ENCODE results near the gene LILRA6.

DNA sequence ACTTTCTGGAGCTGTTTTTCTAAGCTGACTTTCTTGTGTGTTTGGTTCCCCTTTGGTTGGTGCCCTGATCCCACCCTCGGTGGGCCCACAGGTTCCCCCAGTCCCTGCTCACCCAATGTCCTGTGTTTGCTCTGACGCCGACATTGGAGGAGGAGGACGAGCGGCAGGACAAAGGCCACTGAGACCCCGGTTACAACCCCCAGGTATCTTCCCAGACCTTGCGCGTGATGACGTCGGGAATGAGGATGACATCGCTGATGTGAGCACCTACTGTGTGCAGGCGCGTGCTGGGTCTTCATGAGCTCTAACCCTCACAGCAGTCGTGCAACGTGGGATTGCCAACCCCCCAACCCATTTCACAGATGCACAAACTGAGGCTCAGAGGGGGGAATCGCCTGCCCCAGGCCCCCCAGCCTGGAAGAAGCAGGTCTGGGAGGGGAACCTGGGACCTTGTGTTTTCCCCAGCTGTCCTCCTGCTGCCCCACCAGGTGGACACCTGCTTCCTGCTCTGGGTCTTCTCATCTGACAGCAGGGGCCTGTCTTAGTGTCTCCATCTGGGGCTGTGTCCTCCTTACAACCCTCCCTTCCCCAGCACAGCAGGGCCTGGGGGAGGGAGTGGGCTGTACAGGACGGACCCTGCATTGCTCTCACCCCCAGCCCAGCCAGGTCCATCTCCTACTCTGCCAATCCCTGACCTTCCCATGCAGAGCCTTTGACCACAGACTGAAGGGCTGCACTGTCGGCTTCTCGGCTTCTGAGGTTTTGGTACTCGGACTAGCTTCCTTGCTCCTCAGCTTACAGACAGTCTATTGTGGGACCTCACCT, 4.7 kb upstream of the LILRA6 start:
- TF ChIP-seq, protein P1, sequence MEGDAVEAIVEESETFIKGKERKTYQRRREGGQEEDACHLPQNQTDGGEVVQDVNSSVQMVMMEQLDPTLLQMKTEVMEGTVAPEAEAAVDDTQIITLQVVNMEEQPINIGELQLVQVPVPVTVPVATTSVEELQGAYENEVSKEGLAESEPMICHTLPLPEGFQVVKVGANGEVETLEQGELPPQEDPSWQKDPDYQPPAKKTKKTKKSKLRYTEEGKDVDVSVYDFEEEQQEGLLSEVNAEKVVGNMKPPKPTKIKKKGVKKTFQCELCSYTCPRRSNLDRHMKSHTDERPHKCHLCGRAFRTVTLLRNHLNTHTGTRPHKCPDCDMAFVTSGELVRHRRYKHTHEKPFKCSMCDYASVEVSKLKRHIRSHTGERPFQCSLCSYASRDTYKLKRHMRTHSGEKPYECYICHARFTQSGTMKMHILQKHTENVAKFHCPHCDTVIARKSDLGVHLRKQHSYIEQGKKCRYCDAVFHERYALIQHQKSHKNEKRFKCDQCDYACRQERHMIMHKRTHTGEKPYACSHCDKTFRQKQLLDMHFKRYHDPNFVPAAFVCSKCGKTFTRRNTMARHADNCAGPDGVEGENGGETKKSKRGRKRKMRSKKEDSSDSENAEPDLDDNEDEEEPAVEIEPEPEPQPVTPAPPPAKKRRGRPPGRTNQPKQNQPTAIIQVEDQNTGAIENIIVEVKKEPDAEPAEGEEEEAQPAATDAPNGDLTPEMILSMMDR (IDR thresholded peaks at IDR 0.05; ENCODE audit: poor library complexity, severe bottlenecking), result no peak
- TF ChIP-seq EP300 (conservative IDR thresholded peaks at IDR 0.05; ENCODE audit: poor library complexity, severe bottlenecking), result no peak
- TF ChIP-seq, protein P2, sequence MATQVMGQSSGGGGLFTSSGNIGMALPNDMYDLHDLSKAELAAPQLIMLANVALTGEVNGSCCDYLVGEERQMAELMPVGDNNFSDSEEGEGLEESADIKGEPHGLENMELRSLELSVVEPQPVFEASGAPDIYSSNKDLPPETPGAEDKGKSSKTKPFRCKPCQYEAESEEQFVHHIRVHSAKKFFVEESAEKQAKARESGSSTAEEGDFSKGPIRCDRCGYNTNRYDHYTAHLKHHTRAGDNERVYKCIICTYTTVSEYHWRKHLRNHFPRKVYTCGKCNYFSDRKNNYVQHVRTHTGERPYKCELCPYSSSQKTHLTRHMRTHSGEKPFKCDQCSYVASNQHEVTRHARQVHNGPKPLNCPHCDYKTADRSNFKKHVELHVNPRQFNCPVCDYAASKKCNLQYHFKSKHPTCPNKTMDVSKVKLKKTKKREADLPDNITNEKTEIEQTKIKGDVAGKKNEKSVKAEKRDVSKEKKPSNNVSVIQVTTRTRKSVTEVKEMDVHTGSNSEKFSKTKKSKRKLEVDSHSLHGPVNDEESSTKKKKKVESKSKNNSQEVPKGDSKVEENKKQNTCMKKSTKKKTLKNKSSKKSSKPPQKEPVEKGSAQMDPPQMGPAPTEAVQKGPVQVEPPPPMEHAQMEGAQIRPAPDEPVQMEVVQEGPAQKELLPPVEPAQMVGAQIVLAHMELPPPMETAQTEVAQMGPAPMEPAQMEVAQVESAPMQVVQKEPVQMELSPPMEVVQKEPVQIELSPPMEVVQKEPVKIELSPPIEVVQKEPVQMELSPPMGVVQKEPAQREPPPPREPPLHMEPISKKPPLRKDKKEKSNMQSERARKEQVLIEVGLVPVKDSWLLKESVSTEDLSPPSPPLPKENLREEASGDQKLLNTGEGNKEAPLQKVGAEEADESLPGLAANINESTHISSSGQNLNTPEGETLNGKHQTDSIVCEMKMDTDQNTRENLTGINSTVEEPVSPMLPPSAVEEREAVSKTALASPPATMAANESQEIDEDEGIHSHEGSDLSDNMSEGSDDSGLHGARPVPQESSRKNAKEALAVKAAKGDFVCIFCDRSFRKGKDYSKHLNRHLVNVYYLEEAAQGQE (IDR thresholded peaks at IDR 0.05; ENCODE audit: borderline replicate concordance), result no peak
- no peak for TF ChIP-seq EZH2 (IDR thresholded peaks at IDR 0.05; ENCODE audit: borderline replicate concordance, insufficient read depth, low read length, poor library complexity, severe bottlenecking)
- no peak for TF ChIP-seq TAF1 (IDR thresholded peaks at IDR 0.05; ENCODE audit: low read depth)
- TF ChIP-seq MXI1 (conservative IDR thresholded peaks at IDR 0.05; ENCODE audit: poor library complexity, severe bottlenecking), result no peak
- TF ChIP-seq POLR2AphosphoS5 (IDR thresholded peaks at IDR 0.05), result no peak
